K562 (cell line): ENCODE measurements around the gene LIX1. TPM values are rescaled to one million over a fixed set of nuclear protein-coding genes. Genes with fewer than 3 reads are reported as not detected.

ENCODE experiments used
- ATAC-seq: fragments of 200-7000 bp; cut with Tn5 transposase; 3 replicates; pipeline ENCODE4 v1.9.1; 2020; ENCODE audit warnings: moderate library complexity
- BruUV-seq: library from RNA; stranded (reverse); fragments of 400-500 nt; replicated peaks from 2 replicates; lab custom pipeline; 2021; lab: Mats Ljungman, UMichigan
- CTCF ChIA-PET: fragments of 300-600 bp; formaldehyde crosslinking; extraction: SDS; loops from one replicate; lab custom pipeline; 2021; ENCODE audit warnings: low intra/inter-chr PET ratio; lab: Yijun Ruan, JAX
- POLR2A ChIA-PET: fragments of 300-600, 350-650 bp; sonication (Branson Sonifier 250); formaldehyde crosslinking; extraction: SDS; loops from one replicate; lab custom pipeline; 2021; ENCODE audit warnings: antibody characterized with exemption, inconsistent platforms; lab: Yijun Ruan, JAX
- DNase-seq, 4 experiments: peaks; one replicate each; pipeline versions ENCODE4 v3.0.0 to v3.0.0-alpha.2; 2011 to 2018; ENCODE audit warnings: low spot score in 3 of 4, mixed read lengths in 3 of 4; ENCODE audit errors: extremely low read depth in 1 of 4
- FAIRE-seq: peaks from 2 replicates; lab custom pipeline; 2011; peaks lifted over from hg19 to GRCh38; lab: Jason Lieb, UNC
- H2AFZ ChIP-seq: 2 replicates; pipeline ENCODE4 v1.6.0; 2011; ENCODE audit warnings: low read depth, low read length, control low read depth, inconsistent platforms
- H3K27ac ChIP-seq: fragments of 200-600 bp; 3 replicates; pipeline ENCODE4 v1.8.0; 2011; ENCODE audit warnings: low read depth, mild to moderate bottlenecking, control low read depth, inconsistent platforms, low read length, moderate library complexity, mixed read lengths; ENCODE audit errors: extremely low read depth
- H3K27me3 ChIP-seq, 2 experiments: fragments of 300-600 bp in 1 of 2; 2 replicates in 1 of 2; 3 replicates in 1 of 2; pipeline versions ENCODE4 v1.6.0 to v1.8.0; 2011; ENCODE audit warnings: inconsistent platforms in 2 of 2, low read length in 2 of 2, mild to moderate bottlenecking in 1 of 2, mixed read lengths in 1 of 2, moderate library complexity in 1 of 2; ENCODE audit not compliant: control insufficient read depth in 2 of 2, insufficient read depth in 2 of 2
- H3K36me3 ChIP-seq: fragments of 300-600 bp; 3 replicates; pipeline ENCODE4 v1.8.0; 2011; ENCODE audit warnings: mild to moderate bottlenecking, low read length, inconsistent platforms; ENCODE audit not compliant: control insufficient read depth, insufficient read depth
- H3K4me1 ChIP-seq, 2 experiments: fragments of 200-600 bp in 1 of 2; replicated peaks in 1 of 2; 2 replicates in 1 of 2; 3 replicates in 1 of 2; pipeline versions ENCODE4 v1.5.1 to v1.8.0; 2011; ENCODE audit warnings: inconsistent platforms in 2 of 2, low read length in 2 of 2, mild to moderate bottlenecking in 1 of 2, mixed read lengths in 1 of 2, moderate library complexity in 1 of 2; ENCODE audit not compliant: control insufficient read depth in 2 of 2, insufficient read depth in 2 of 2
- H3K4me2 ChIP-seq: 2 replicates; pipeline ENCODE4 v1.6.1; 2011; ENCODE audit warnings: low read length, control low read depth, inconsistent platforms, mixed read lengths; ENCODE audit not compliant: insufficient read depth
- H3K4me3 ChIP-seq: fragments of 200-600 bp; sonication (generic), shearing (Covaris generic); 2 replicates; pipeline ENCODE4 v1.5.1; 2016; ENCODE audit warnings: control low read depth, inconsistent platforms
- H3K79me2 ChIP-seq: fragments of 200-600 bp; 3 replicates; pipeline ENCODE4 v1.8.0; 2011; ENCODE audit warnings: low read length, inconsistent platforms; ENCODE audit not compliant: control insufficient read depth, insufficient read depth
- H3K9ac ChIP-seq, 2 experiments: 2 replicates each; pipeline versions ENCODE4 v1.6.0 to v1.6.1; 2011; ENCODE audit warnings: low read depth in 2 of 2, low read length in 2 of 2, control low read depth in 1 of 2, inconsistent platforms in 1 of 2, mild to moderate bottlenecking in 1 of 2, mixed read lengths in 1 of 2; ENCODE audit not compliant: insufficient read depth in 1 of 2
- H3K9me1 ChIP-seq: one replicate; pipeline ENCODE4 v1.6.0; 2011; ENCODE audit warnings: inconsistent platforms, mild to moderate bottlenecking, low read length, moderate library complexity; ENCODE audit not compliant: control insufficient read depth, insufficient read depth
- H3K9me3 ChIP-seq: replicated peaks from 2 replicates; pipeline ENCODE4 v1.5.1; 2011; ENCODE audit warnings: low read depth, low read length, inconsistent platforms; ENCODE audit not compliant: control insufficient read depth, insufficient read depth
- H4K20me1 ChIP-seq: replicated peaks from 2 replicates; pipeline ENCODE4 v1.6.1; 2011; ENCODE audit warnings: low read length, inconsistent platforms, mixed read lengths; ENCODE audit not compliant: control insufficient read depth, insufficient read depth
- CC2D1A ChIP-seq: fragments of 450-650 bp; IDR thresholded peaks from 2 replicates; pipeline ENCODE4 v1.6.1; 2017; ENCODE audit warnings: mild to moderate bottlenecking
- FOXA1 ChIP-seq: fragments of 450-650 bp; IDR thresholded peaks from 2 replicates; pipeline ENCODE4 v1.6.1; 2016; ENCODE audit warnings: mild to moderate bottlenecking, borderline replicate concordance
- KLF1 ChIP-seq: fragments of 450-650 bp; IDR thresholded peaks from 2 replicates; pipeline ENCODE4 v1.6.1; 2016; ENCODE audit warnings: missing genetic modification characterization, missing compliant biosample characterization
- RAD21 ChIP-seq, 2 experiments: fragments of 250-450 bp in 1 of 2; fragments of 450-650 bp in 1 of 2; sonication (Bioruptor Pico) in 1 of 2; formaldehyde crosslinking in 1 of 2; IDR thresholded peaks in 1 of 2; conservative IDR thresholded peaks in 1 of 2; 2 replicates each; pipeline versions ENCODE4 v1.4.0 to v1.8.0; 2020 to 2022; ENCODE audit warnings: mild to moderate bottlenecking in 2 of 2, moderate library complexity in 1 of 2
- RBM34 ChIP-seq: fragments of 200-400 bp; formaldehyde crosslinking; IDR thresholded peaks from 2 replicates; pipeline ENCODE4 v1.6.1; 2018; ENCODE audit warnings: low read length, borderline replicate concordance; ENCODE audit not compliant: insufficient read depth
- SETDB1 ChIP-seq: IDR thresholded peaks from one replicate; pipeline ENCODE4 v1.6.1; 2012; ENCODE audit warnings: low read length, control low read depth, inconsistent platforms
- WGBS: fragments of 100-300 bp; shearing (Covaris generic); methylation state at CpG from one replicate; pipeline ENCODE4 v1.1.6; 2016; ENCODE audit warnings: low coverage, mixed read lengths; ENCODE audit not compliant: insufficient coverage; ENCODE audit errors: missing lambda C conversion rate; 5-methylcytosine and 5-hydroxymethylcytosine counted together
- in situ Hi-C: fragments of 300-500 bp; cut with MboI; formaldehyde crosslinking; loops from 4 replicates; pipeline ENCODE4 v1.15.0; 2018; ENCODE audit warnings: inconsistent platforms, mixed read lengths
- intact Hi-C: fragments of 100-400 bp; cut with micrococcal nuclease; formaldehyde crosslinking; loops from 2 replicates; pipeline ENCODE4 v1.14.2; 2022
- polyA plus RNA-seq, 8 experiments: library from polyadenylated mRNA; depleted of rRNA in 4 of 8; stranded (reverse) in 5 of 8; unstranded in 3 of 8; fragments of >200 nt; fragmentation: Nextera tagmentation in 2 of 8; fragmentation: Illumina TruSeq in 1 of 8; extraction: Ambion mirVana in 2 of 8; extraction: Trizol in 1 of 8; gene quantifications; 2 replicates each; pipeline versions ENCODE4 v1.2.1 to v1.2.3, GENCODE V29; 2011 to 2014; ENCODE audit warnings: inconsistent platforms in 1 of 8, missing spikeins in 1 of 8
- total RNA-seq, 7 experiments: library from RNA; depleted of rRNA in 6 of 7; stranded (reverse); fragments of >200 nt in 6 of 7; fragmentation: Illumina TruSeq in 2 of 7; extraction: Trizol in 2 of 7; gene quantifications; 2 replicates each; pipeline versions ENCODE4 v1.2.1 to v1.2.3, GENCODE V29; 2011 to 2021; ENCODE audit warnings: low replicate concordance in 1 of 7
- TF ChIP-seq, protein P1 (sequence below), 2 experiments: fragments of 450-650 bp in 1 of 2; IDR thresholded peaks; 2 replicates each; pipeline ENCODE4 v1.6.1; 2011 to 2017; ENCODE audit warnings: low read depth in 2 of 2, antibody characterized with exemption in 1 of 2, borderline replicate concordance in 1 of 2, low read length in 1 of 2, mild to moderate bottlenecking in 1 of 2, mixed read lengths in 1 of 2; ENCODE audit not compliant: control insufficient read depth in 1 of 2
- TF ChIP-seq, protein P2 (sequence below): fragments of 250-450 bp; sonication (Bioruptor Pico); IDR thresholded peaks from 2 replicates; pipeline ENCODE4 v1.4.0; 2020
- TF ChIP-seq, protein P3 (sequence below): fragments of 450-650 bp; formaldehyde crosslinking; IDR thresholded peaks from 2 replicates; pipeline ENCODE4 v1.4.0; 2020; ENCODE audit warnings: mild to moderate bottlenecking, moderate library complexity

Gene LIX1
- total and polyA plus RNA-seq, 9 of the 15 experiments (the other 6 are each of a cell fraction or from before 2014, with no cell fraction given): 0.01 to 0.18 TPM; not detected in 7

DNA sequence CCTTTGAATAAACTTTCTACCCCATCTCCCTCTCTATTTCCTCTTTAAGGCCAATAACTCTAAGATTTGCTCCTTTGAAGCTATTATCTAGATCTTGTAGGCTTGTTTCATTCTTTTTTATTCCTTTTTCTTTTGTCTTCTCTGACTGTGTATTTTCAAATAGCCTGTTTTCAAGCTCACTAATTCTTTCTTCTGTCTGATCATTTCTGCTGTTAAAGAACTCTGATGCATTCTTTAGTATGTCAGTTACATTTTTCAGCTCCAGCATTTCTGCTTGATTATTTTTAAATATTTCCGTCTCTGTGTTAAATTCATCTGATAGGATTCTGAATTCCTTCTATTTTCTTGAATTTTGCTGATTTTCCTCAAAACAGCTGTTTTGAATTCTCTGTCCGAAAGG lies 15.3 kb upstream of the LIX1 start:
- in situ Hi-C loops: no loop called here
- no peaks in the 10 kb centered on the region for H3K79me2 ChIP-seq
- no peaks in the 10 kb centered on the region for H3K9me1 ChIP-seq
- H3K4me2 ChIP-seq: no peak overlapping the region
- H3K9me3 ChIP-seq: peaks cover 5% of the 10 kb centered on the region; the same call in 1 of the 2 replicates
- FAIRE-seq: no peak
- ATAC-seq: no peak
- DNase-seq: no peak
- no peaks in the 10 kb centered on the region for H3K27me3 ChIP-seq
- H2AFZ ChIP-seq: no peak overlapping the region
- peaks cover 19% of the 10 kb centered on the region for H3K36me3 ChIP-seq
- H3K4me3 ChIP-seq: no peak overlapping the region
- H3K27ac ChIP-seq: no peak overlapping the region
- POLR2A ChIA-PET: interaction anchor here (0.8 kb wide), 1 partner anchor 63 kb away, joined by 3 read pairs; no protein-coding TSS in a partner anchor
- intact Hi-C loops: no loop called here
- no peak overlapping the region for H3K9ac ChIP-seq
- no TSS peak for BruUV-seq
- 83% methylated on average over 2 of the region's 2 CpGs for WGBS
- CTCF ChIA-PET: interaction anchor here (0.6 kb wide), 1 partner anchor 286 kb away, joined by 3 read pairs; no protein-coding TSS in a partner anchor
- H4K20me1 ChIP-seq: no peaks in the 10 kb centered on the region
- no peaks in the 10 kb centered on the region for H3K4me1 ChIP-seq
- no peak for TF ChIP-seq KLF1 (tag)
- TF ChIP-seq CC2D1A: no peak
- TF ChIP-seq RBM34: no peak
- TF ChIP-seq, protein P1, sequence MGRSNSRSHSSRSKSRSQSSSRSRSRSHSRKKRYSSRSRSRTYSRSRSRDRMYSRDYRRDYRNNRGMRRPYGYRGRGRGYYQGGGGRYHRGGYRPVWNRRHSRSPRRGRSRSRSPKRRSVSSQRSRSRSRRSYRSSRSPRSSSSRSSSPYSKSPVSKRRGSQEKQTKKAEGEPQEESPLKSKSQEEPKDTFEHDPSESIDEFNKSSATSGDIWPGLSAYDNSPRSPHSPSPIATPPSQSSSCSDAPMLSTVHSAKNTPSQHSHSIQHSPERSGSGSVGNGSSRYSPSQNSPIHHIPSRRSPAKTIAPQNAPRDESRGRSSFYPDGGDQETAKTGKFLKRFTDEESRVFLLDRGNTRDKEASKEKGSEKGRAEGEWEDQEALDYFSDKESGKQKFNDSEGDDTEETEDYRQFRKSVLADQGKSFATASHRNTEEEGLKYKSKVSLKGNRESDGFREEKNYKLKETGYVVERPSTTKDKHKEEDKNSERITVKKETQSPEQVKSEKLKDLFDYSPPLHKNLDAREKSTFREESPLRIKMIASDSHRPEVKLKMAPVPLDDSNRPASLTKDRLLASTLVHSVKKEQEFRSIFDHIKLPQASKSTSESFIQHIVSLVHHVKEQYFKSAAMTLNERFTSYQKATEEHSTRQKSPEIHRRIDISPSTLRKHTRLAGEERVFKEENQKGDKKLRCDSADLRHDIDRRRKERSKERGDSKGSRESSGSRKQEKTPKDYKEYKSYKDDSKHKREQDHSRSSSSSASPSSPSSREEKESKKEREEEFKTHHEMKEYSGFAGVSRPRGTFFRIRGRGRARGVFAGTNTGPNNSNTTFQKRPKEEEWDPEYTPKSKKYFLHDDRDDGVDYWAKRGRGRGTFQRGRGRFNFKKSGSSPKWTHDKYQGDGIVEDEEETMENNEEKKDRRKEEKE (IDR thresholded peaks at IDR 0.05; ENCODE audit: borderline replicate concordance in 1 of 2, control insufficient read depth in 1 of 2, low read depth in 2 of 2, low read length in 1 of 2): no peak
- TF ChIP-seq, protein P2, sequence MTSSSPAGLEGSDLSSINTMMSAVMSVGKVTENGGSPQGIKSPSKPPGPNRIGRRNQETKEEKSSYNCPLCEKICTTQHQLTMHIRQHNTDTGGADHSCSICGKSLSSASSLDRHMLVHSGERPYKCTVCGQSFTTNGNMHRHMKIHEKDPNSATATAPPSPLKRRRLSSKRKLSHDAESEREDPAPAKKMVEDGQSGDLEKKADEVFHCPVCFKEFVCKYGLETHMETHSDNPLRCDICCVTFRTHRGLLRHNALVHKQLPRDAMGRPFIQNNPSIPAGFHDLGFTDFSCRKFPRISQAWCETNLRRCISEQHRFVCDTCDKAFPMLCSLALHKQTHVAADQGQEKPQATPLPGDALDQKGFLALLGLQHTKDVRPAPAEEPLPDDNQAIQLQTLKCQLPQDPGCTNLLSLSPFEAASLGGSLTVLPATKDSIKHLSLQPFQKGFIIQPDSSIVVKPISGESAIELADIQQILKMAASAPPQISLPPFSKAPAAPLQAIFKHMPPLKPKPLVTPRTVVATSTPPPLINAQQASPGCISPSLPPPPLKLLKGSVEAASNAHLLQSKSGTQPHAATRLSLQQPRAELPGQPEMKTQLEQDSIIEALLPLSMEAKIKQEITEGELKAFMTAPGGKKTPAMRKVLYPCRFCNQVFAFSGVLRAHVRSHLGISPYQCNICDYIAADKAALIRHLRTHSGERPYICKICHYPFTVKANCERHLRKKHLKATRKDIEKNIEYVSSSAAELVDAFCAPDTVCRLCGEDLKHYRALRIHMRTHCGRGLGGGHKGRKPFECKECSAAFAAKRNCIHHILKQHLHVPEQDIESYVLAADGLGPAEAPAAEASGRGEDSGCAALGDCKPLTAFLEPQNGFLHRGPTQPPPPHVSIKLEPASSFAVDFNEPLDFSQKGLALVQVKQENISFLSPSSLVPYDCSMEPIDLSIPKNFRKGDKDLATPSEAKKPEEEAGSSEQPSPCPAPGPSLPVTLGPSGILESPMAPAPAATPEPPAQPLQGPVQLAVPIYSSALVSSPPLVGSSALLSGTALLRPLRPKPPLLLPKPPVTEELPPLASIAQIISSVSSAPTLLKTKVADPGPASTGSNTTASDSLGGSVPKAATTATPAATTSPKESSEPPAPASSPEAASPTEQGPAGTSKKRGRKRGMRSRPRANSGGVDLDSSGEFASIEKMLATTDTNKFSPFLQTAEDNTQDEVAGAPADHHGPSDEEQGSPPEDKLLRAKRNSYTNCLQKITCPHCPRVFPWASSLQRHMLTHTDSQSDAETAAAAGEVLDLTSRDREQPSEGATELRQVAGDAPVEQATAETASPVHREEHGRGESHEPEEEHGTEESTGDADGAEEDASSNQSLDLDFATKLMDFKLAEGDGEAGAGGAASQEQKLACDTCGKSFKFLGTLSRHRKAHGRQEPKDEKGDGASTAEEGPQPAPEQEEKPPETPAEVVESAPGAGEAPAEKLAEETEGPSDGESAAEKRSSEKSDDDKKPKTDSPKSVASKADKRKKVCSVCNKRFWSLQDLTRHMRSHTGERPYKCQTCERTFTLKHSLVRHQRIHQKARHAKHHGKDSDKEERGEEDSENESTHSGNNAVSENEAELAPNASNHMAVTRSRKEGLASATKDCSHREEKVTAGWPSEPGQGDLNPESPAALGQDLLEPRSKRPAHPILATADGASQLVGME (CRISPR knock-in tag): no peak
- TF ChIP-seq, protein P3, sequence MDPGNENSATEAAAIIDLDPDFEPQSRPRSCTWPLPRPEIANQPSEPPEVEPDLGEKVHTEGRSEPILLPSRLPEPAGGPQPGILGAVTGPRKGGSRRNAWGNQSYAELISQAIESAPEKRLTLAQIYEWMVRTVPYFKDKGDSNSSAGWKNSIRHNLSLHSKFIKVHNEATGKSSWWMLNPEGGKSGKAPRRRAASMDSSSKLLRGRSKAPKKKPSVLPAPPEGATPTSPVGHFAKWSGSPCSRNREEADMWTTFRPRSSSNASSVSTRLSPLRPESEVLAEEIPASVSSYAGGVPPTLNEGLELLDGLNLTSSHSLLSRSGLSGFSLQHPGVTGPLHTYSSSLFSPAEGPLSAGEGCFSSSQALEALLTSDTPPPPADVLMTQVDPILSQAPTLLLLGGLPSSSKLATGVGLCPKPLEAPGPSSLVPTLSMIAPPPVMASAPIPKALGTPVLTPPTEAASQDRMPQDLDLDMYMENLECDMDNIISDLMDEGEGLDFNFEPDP (CRISPR knock-in tag): no peak
- no peak for TF ChIP-seq SETDB1
- TF ChIP-seq RAD21 (CRISPR knock-in tag; conservative IDR thresholded peaks at IDR 0.05 in 1 of 2, IDR thresholded peaks at IDR 0.05 in 1 of 2): no peak
- no peak for TF ChIP-seq FOXA1
